ENCODE results near the gene PHKB. TPM values are rescaled to one million over a fixed set of nuclear protein-coding genes. Genes with fewer than 3 reads are reported as not detected.
A peak's percentile ranks its signal among the peaks of the same experiment; 100 is the strongest.
"Not testable (repeated sequence)": the region's sequence is repeated elsewhere in the genome, so short reads cannot be mapped to it uniquely, and the experiment has no call there.

PHKB gene
- polyA plus RNA-seq, 3 donors, result 49.8 to 53.1 (median 50.8) TPM

- Mint-ChIP-seq H3K9me3 (peaks cover 11 to 30% (median 13%) of the 10 kb centered on the region in 7 donors), H3K27me3 (ENCODE audit: low read depth in 3 of 3) (peaks cover 0 to 2% (median 0%) of the 10 kb centered on the region in 3 donors), H3K4me1 (peaks cover 10% of the 10 kb centered on the region), H3K36me3 (peaks cover 30 to 51% of the 10 kb centered on the region in 2 donors), H3K27ac (no peak overlapping the region), H3K4me3 (no peak overlapping the region)
- no peak overlapping the region for H3K27ac ChIP-seq (ENCODE audit: low read depth in 1 of 2, low read length in 2 of 2)
- no peak overlapping the region for H3K4me2 ChIP-seq (replicated peaks; ENCODE audit: extremely low read depth, low read length, poor library complexity, severe bottlenecking)
- H3K9ac ChIP-seq (ENCODE audit: insufficient read depth, low read length, poor library complexity, severe bottlenecking), result no peak overlapping the region
- intact Hi-C loops (cut with micrococcal nuclease), result no loop called here
- H3K4me3 ChIP-seq (replicated peaks in 1 of 3; ENCODE audit: low read depth in 2 of 3, low read length in 3 of 3), result no peak overlapping the region
- peaks cover 0 to 6% of the 10 kb centered on the region in 2 donors for H3K4me1 ChIP-seq (ENCODE audit: control insufficient read depth in 1 of 2, insufficient read depth in 2 of 2, low read length in 2 of 2)
- no peak overlapping the region for H2AFZ ChIP-seq (ENCODE audit: insufficient read depth, low read depth, low read length, poor library complexity, severe bottlenecking)
- DNase-seq, result no peak
- H3K79me2 ChIP-seq (ENCODE audit: insufficient read depth, low read length), result no peaks in the 10 kb centered on the region
- no peaks in the 10 kb centered on the region for H3K27me3 ChIP-seq (ENCODE audit: control insufficient read depth in 2 of 2, insufficient read depth in 2 of 2, low read length in 2 of 2)
- H4K20me1 ChIP-seq (ENCODE audit: insufficient read depth, low read length), result peaks cover 5% of the 10 kb centered on the region
- WGBS (ENCODE audit: insufficient coverage), result 97% methylated on average over 6 of the region's 8 CpGs
- peaks cover 11 to 46% of the 10 kb centered on the region in 2 donors for H3K36me3 ChIP-seq (replicated peaks in 1 of 2; ENCODE audit: control insufficient read depth in 1 of 2, insufficient read depth in 2 of 2, low read length in 2 of 2)
- H3K9me3 ChIP-seq (replicated peaks in 1 of 2; ENCODE audit: control insufficient read depth in 1 of 2, insufficient read depth in 1 of 2, low read length in 2 of 2), result peaks cover 18 to 21% of the 10 kb centered on the region in 2 donors
- no peak for TF ChIP-seq CTCF (IDR thresholded peaks at IDR 0.05)
Measured at GRCh38 chr16:47533744-47534292, 72.7 kb downstream of the PHKB start.

- no peak overlapping the region for H3K27ac ChIP-seq (ENCODE audit: low read depth in 1 of 2, low read length in 2 of 2)
- no peaks in the 10 kb centered on the region for H3K27me3 ChIP-seq (ENCODE audit: control insufficient read depth in 2 of 2, insufficient read depth in 2 of 2, low read length in 2 of 2)
- DNase-seq, result no peak
- no peaks in the 10 kb centered on the region for H3K79me2 ChIP-seq (ENCODE audit: insufficient read depth, low read length)
- peaks cover 12% of the 10 kb centered on the region for H3K4me1 Mint-ChIP-seq
- no peak overlapping the region for H3K9ac ChIP-seq (ENCODE audit: insufficient read depth, low read length, poor library complexity, severe bottlenecking)
- no peak overlapping the region for H2AFZ ChIP-seq (ENCODE audit: insufficient read depth, low read depth, low read length, poor library complexity, severe bottlenecking)
- no peak overlapping the region for H3K4me3 Mint-ChIP-seq
- H4K20me1 ChIP-seq (ENCODE audit: insufficient read depth, low read length), result no peaks in the 10 kb centered on the region
- no CpG with 5 or more reads among the region's 1 CpG for WGBS (ENCODE audit: insufficient coverage)
- peaks cover 25 to 33% of the 10 kb centered on the region in 2 donors for H3K9me3 ChIP-seq (replicated peaks in 1 of 2; ENCODE audit: control insufficient read depth in 1 of 2, insufficient read depth in 1 of 2, low read length in 2 of 2)
- TF ChIP-seq CTCF (IDR thresholded peaks at IDR 0.05), result no peak
- peaks cover 40 to 56% of the 10 kb centered on the region in 2 donors for H3K36me3 Mint-ChIP-seq
- H3K4me1 ChIP-seq (ENCODE audit: control insufficient read depth in 1 of 2, insufficient read depth in 2 of 2, low read length in 2 of 2), result peaks cover 0 to 6% of the 10 kb centered on the region in 2 donors
- H3K9me3 Mint-ChIP-seq, result peaks cover 15 to 49% (median 39%) of the 10 kb centered on the region in 7 donors
- peaks cover 0 to 45% of the 10 kb centered on the region in 2 donors for H3K36me3 ChIP-seq (replicated peaks in 1 of 2; ENCODE audit: control insufficient read depth in 1 of 2, insufficient read depth in 2 of 2, low read length in 2 of 2)
- peaks cover 0 to 3% (median 0%) of the 10 kb centered on the region in 3 donors for H3K27me3 Mint-ChIP-seq (ENCODE audit: low read depth in 3 of 3)
- H3K27ac Mint-ChIP-seq, result peak overlapping the region in 4 of 7 donors; percentile 24 to 78 (median 62)
- no peak overlapping the region for H3K4me3 ChIP-seq (replicated peaks in 1 of 3; ENCODE audit: low read depth in 2 of 3, low read length in 3 of 3)
- H3K4me2 ChIP-seq (replicated peaks; ENCODE audit: extremely low read depth, low read length, poor library complexity, severe bottlenecking), result no peak overlapping the region
- intact Hi-C loops (cut with micrococcal nuclease), result no loop called here
Measured at GRCh38 chr16:47538472-47538871, 77.3 kb downstream of the PHKB start.

- H3K4me2 ChIP-seq (replicated peaks; ENCODE audit: extremely low read depth, low read length, poor library complexity, severe bottlenecking); H3K4me3 Mint-ChIP-seq; H3K27ac ChIP-seq (ENCODE audit: low read depth in 1 of 2, low read length in 2 of 2); H3K79me2 ChIP-seq (ENCODE audit: insufficient read depth, low read length); H3K27me3 Mint-ChIP-seq (ENCODE audit: low read depth in 3 of 3); H3K4me3 ChIP-seq (replicated peaks in 1 of 3; ENCODE audit: low read depth in 2 of 3, low read length in 3 of 3); intact Hi-C loops (cut with micrococcal nuclease); H3K27me3 ChIP-seq (ENCODE audit: control insufficient read depth in 2 of 2, insufficient read depth in 2 of 2, low read length in 2 of 2); H3K9ac ChIP-seq (ENCODE audit: insufficient read depth, low read length, poor library complexity, severe bottlenecking); H2AFZ ChIP-seq (ENCODE audit: insufficient read depth, low read depth, low read length, poor library complexity, severe bottlenecking); DNase-seq; H4K20me1 ChIP-seq (ENCODE audit: insufficient read depth, low read length); H3K4me1 ChIP-seq (ENCODE audit: control insufficient read depth in 1 of 2, insufficient read depth in 2 of 2, low read length in 2 of 2): not testable (repeated sequence)
- Histone ChIP-seq H3K36me3 (replicated peaks in 1 of 2; ENCODE audit: control insufficient read depth in 1 of 2, insufficient read depth in 2 of 2, low read length in 2 of 2) (peaks cover 0 to 43% of the 10 kb centered on the region in 2 donors), H3K9me3 (replicated peaks in 1 of 2; ENCODE audit: control insufficient read depth in 1 of 2, insufficient read depth in 1 of 2, low read length in 2 of 2) (peaks cover 21 to 38% of the 10 kb centered on the region in 2 donors)
- peaks cover 25 to 59% (median 51%) of the 10 kb centered on the region in 7 donors for H3K9me3 Mint-ChIP-seq
- H3K36me3 Mint-ChIP-seq, result peaks cover 49 to 57% of the 10 kb centered on the region in 2 donors
- H3K4me1 Mint-ChIP-seq, result peaks cover 12% of the 10 kb centered on the region
- WGBS (ENCODE audit: insufficient coverage), result 100% methylated on average over 1 of the region's 13 CpGs
- peak overlapping the region in 2 of 7 donors; percentile 3 to 56 for H3K27ac Mint-ChIP-seq
Measured at GRCh38 chr16:47539707-47540670, 78.9 kb downstream of the PHKB start.

All from CD14-positive monocyte (primary cell).